ENCODE measurements around the gene FLT1. TPM values are rescaled to one million over a fixed set of nuclear protein-coding genes. Genes with fewer than 3 reads are reported as not detected.

Gene FLT1
- total RNA-seq, 2 experiments from 2014 or later: 7.7 to 8.2 TPM

DNA sequence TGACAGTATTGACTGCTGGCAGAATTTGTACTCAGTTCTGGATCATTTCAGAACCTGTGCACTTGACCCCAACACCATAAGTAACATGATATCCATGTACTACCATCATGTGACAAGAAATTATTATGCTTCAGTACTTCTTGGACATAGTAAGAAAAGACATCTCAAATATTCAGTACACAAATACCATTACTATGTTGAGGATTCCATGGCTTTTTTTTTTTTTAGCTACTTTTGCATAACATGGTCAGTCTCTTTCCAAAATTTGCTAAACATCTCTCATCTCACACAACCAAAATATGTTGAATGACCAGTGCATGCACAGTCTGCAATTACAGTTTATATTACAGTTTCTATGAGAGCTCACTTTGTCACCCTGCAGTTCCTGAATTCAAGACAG lies 85.3 kb downstream of the FLT1 start:
- ATAC-seq: no peak

GRCh38 chr13:28408863-28409262 lies 86.1 kb downstream of the FLT1 start:
- intact Hi-C loops (cut with micrococcal nuclease): no loop called here
- H3K27ac Mint-ChIP-seq: no peak overlapping the region
- H3K27me3 Mint-ChIP-seq: no peaks in the 10 kb centered on the region
- ChIA-PET CTCF (interaction anchor here (0.7 to 1.2 kb wide), 2 partner anchors 24 to 228 kb away, joined by 3 read pairs; no protein-coding TSS in a partner anchor), POLR2A (no interaction called here)
- DNase-seq (no peak), ATAC-seq (no peak)
- H3K9me3 Mint-ChIP-seq: no peaks in the 10 kb centered on the region
- TF ChIP-seq, protein P1, sequence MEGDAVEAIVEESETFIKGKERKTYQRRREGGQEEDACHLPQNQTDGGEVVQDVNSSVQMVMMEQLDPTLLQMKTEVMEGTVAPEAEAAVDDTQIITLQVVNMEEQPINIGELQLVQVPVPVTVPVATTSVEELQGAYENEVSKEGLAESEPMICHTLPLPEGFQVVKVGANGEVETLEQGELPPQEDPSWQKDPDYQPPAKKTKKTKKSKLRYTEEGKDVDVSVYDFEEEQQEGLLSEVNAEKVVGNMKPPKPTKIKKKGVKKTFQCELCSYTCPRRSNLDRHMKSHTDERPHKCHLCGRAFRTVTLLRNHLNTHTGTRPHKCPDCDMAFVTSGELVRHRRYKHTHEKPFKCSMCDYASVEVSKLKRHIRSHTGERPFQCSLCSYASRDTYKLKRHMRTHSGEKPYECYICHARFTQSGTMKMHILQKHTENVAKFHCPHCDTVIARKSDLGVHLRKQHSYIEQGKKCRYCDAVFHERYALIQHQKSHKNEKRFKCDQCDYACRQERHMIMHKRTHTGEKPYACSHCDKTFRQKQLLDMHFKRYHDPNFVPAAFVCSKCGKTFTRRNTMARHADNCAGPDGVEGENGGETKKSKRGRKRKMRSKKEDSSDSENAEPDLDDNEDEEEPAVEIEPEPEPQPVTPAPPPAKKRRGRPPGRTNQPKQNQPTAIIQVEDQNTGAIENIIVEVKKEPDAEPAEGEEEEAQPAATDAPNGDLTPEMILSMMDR (IDR thresholded peaks at IDR 0.05): no peak
- H3K36me3 Mint-ChIP-seq (ENCODE audit: low read depth): no peaks in the 10 kb centered on the region
- H3K4me3 Mint-ChIP-seq: no peak overlapping the region
- peaks cover 18% of the 10 kb centered on the region for H3K4me1 Mint-ChIP-seq (ENCODE audit: low read depth)

More for the DNA sequence above, 85.3 kb downstream of the FLT1 start:
- Mint-ChIP-seq H3K36me3 (ENCODE audit: low read depth) (no peaks in the 10 kb centered on the region), H3K9me3 (no peaks in the 10 kb centered on the region), H3K27me3 (no peaks in the 10 kb centered on the region), H3K4me1 (ENCODE audit: low read depth) (peaks cover 18% of the 10 kb centered on the region), H3K4me3 (no peak overlapping the region), H3K27ac (no peak overlapping the region)
- intact Hi-C loops (cut with micrococcal nuclease): no loop called here
- DNase-seq: no peak
- TF ChIP-seq, protein P1 (IDR thresholded peaks at IDR 0.05): no peak
- CTCF ChIA-PET: interaction anchor here (1.2 to 1.3 kb wide), 2 partner anchors 84 to 227 kb away, joined by 3 to 5 read pairs; no protein-coding TSS in a partner anchor
- POLR2A ChIA-PET: no interaction called here

DNA sequence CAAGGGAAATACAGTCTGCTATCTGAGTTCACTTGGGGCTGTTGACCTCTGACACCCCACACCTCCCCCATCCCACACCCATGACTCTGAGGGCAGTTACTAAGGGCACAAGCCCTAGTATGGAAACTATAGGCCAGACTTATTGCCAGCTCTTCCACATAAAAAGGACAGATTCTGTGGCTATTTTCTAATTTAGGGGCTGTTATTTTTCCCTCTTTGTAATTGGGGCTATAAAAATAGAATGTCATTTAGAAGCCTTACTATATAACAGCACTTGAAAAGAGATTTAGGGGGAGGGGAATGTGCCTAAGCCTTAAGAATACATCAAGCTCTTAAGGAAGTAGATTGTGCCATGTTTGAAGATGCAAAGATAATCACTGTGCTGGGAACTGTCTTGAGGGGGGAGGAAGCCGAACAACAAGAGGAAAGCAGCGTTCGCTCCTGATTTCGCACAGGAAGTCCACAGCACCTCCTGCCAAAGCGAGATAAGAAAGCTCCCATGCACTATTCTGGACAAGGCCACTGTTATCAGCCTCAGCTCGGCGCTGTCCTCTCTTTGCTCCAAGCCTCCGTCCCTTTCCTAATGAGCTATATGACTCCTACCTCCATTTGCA lies 86.6 kb downstream of the FLT1 start:
- Mint-ChIP-seq H3K27me3 (no peaks in the 10 kb centered on the region), H3K4me3 (no peak overlapping the region), H3K36me3 (ENCODE audit: low read depth) (no peaks in the 10 kb centered on the region), H3K4me1 (ENCODE audit: low read depth) (peaks cover 18% of the 10 kb centered on the region), H3K9me3 (no peaks in the 10 kb centered on the region), H3K27ac (no peak overlapping the region)
- ATAC-seq (no peak), DNase-seq (no peak)
- TF ChIP-seq, protein P1 (IDR thresholded peaks at IDR 0.05): no peak
- CTCF ChIA-PET: interaction anchor here (0.7 kb wide), 1 partner anchor 23 kb away, joined by 3 read pairs; no protein-coding TSS in a partner anchor
- intact Hi-C loops (cut with micrococcal nuclease): no loop called here
- POLR2A ChIA-PET: no interaction called here

DNA sequence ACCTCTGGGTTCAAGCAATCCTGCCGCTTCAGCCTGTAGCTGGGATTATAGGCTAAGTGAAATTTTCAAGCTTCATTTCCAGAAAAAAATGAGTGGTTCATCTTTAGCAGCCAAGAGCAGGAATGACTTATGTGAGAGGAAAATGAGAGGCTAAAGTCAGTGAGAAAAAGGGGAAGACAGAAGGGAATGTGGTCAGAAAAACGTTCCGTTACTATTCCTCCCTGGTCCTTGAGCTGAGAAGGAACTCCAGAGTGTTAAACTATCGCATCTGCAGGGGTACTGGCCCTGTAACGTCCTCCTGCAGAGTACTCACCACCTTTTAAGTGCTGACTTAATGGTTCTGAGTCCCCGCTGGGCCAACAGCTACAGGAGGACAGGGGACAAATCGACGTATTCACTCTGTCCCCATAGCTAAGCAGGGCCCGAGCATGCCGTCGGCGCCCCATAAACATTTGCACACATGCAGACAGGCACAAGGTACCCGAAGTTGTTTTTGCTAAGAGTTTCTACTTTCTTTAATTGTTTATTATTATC lies 88.1 kb downstream of the FLT1 start:
- no peaks in the 10 kb centered on the region for H3K36me3 Mint-ChIP-seq (ENCODE audit: low read depth)
- no peak overlapping the region for H3K4me3 Mint-ChIP-seq
- intact Hi-C loops (cut with micrococcal nuclease): no loop called here
- no peak for ATAC-seq
- TF ChIP-seq, protein P1 (IDR thresholded peaks at IDR 0.05): no peak
- ChIA-PET CTCF (no interaction called here), POLR2A (interaction anchor here (0.6 kb wide), 1 partner anchor 303 kb away, joined by 3 read pairs; no protein-coding TSS in a partner anchor)
- no peaks in the 10 kb centered on the region for H3K9me3 Mint-ChIP-seq
- DNase-seq: no peak
- no peaks in the 10 kb centered on the region for H3K27me3 Mint-ChIP-seq
- H3K27ac Mint-ChIP-seq: no peak overlapping the region
- peaks cover 19% of the 10 kb centered on the region for H3K4me1 Mint-ChIP-seq (ENCODE audit: low read depth)

- ChIA-PET POLR2A (no interaction called here), CTCF (no interaction called here)
- DNase-seq (no peak), ATAC-seq (no peak)
- TF ChIP-seq, protein P1 (IDR thresholded peaks at IDR 0.05): no peak
- intact Hi-C loops (cut with micrococcal nuclease): no loop called here
- Mint-ChIP-seq H3K27ac (no peak overlapping the region), H3K4me1 (ENCODE audit: low read depth) (peaks cover 6% of the 10 kb centered on the region), H3K27me3 (no peaks in the 10 kb centered on the region), H3K36me3 (ENCODE audit: low read depth) (no peaks in the 10 kb centered on the region), H3K4me3 (no peak overlapping the region), H3K9me3 (no peaks in the 10 kb centered on the region)
Measured at GRCh38 chr13:28402057-28402381, 92.9 kb downstream of the FLT1 start.
